Fibroblast of skin of right quadriceps (primary cell): ENCODE data around the gene CSRNP2.
A peak's percentile ranks its signal among the peaks of the same experiment; 100 is the strongest.

Experiments
- DNase-seq: peaks from one replicate; pipeline ENCODE4 v3.0.0-alpha.2; 2013

The CSRNP2 gene

GRCh38 chr12:51077930-51078329 lies 5.5 kb downstream of the CSRNP2 start:
- DNase-seq: peak; percentile 14

DNA sequence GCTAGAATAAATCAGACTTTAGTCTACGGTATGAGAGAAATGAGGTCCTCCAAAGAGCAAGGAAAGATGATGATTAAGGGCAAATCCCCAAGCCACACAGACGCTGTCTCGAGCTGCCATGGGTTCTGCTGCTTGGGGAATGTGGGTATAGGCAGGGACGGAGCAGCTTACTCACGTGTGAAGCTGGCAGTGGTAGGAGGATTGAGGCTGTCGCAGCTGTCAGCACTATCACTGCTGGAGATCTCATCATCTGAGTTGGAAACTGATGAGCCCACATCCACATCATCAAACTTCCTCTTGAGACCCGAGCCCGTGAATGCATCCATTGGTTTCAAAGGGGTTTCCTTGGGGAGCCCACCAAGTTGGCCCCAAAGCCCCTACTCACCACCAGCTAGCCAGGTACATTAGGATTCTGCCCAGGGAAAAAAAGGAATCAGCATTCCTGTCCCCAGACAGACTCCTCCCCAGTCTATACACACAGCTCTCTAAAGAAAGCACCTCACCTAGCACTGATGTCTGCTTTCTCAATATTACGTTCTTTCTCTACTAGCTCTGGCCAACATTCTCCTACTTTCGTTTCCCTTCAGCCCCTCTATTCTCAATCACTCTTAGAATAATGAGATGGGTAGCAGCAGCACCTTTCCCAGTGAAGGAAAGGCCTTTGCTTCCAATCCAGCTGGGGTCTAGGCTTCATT lies 7.0 kb downstream of the CSRNP2 start:
- no peak for DNase-seq

- DNase-seq: no peak
These were observed 8.0 kb downstream of the CSRNP2 start for GRCh38 chr12:51075390-51075789.

GRCh38 chr12:51071663-51072062 lies 11.7 kb downstream of the CSRNP2 start:
- DNase-seq: no peak

DNA sequence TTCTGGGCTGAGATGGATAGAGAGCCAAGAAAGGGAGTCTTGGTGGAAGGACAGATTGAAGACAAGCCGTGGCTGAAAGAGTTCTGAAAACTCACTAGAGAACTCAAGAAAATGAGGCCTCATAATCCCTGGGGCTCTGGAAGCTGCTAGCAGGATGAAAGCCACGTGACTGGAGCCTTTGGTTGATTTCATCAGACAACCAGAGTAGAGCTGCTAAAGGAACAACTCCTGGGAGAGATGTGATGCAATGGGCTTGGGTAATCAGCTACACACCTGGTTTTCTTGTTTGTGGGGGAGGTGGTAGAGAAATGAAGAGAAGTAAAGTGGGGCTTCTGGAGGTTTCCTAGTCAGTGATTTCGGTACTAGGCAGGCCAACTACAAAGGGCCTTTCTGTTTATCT lies 13.4 kb downstream of the CSRNP2 start:
- peak; percentile 56 for DNase-seq

DNA sequence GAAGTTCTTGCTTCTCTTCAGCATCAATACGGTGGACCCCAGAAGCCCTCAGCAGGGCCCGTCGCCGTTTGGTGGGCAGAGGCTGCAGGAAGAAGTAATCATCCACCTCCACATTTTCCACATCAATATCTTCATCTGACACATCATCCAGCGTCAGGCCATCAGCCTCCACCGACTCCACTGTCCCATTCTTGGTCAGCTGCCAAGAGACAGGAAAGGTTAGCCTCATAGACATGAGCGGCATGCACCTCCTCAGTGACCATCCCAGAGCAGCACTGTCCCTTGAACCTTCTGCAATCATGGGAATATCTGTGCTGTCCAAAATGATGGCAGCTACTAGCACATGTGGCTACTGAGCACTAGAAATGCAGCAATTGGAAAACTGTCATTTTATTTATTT lies 15.6 kb downstream of the CSRNP2 start:
- no peak for DNase-seq

DNA sequence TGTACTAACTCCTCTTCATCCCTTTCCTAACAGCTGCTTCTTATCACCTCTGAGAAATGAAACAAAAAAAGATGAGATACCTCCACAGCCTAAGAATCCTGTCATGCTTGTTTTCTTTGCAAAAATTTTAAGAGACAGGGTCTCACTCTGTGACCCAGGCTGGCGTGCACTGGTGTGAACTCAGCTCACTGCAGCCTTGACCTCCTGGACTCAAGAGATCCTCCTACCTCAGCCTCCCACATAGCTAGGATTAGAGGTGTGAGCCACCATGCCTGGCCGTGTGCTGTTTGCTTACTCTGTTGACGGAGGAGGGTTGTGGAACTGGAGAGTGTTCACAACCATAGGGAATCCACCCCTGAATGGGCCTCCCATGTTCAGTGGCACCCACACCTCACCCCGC lies 16.2 kb downstream of the CSRNP2 start:
- DNase-seq: no peak

- DNase-seq: no peak
These were observed 17.9 kb downstream of the CSRNP2 start for GRCh38 chr12:51065530-51065929.

DNA sequence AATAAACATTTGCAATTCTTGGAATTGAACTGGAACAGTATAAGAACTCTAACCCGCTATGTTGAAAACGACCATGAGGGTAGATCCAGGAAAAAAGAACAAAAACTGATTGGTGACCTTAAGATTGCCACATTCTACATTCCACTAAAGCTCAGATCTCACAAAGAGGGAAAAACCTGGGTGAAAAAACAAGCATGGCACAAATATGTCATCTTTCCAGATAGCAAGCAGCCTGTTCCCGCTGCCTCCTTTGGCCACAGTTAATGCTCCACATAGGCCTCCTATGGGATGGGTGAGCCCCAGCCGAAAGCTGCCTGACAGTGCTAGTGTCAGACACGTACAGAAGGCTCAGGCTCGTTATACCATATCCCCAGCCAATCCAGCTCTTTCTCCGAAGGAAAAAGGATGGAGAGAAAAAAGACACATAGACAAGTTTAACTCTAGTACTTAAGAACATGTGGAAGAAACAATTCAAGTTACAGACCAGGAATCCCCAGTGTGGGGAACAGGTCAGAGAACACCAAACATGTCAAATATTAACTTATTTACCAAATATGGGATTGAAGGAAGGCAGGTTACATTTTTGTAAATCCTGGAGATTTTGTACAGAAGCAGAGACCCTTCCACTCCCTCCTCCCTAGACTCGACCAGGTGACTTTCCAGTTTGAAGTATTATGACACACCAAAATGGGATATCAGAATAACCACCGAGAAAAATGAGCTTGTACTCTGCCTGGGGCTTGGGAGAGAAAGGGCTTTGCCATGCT lies 20.6 kb downstream of the CSRNP2 start:
- DNase-seq: no peak

DNA sequence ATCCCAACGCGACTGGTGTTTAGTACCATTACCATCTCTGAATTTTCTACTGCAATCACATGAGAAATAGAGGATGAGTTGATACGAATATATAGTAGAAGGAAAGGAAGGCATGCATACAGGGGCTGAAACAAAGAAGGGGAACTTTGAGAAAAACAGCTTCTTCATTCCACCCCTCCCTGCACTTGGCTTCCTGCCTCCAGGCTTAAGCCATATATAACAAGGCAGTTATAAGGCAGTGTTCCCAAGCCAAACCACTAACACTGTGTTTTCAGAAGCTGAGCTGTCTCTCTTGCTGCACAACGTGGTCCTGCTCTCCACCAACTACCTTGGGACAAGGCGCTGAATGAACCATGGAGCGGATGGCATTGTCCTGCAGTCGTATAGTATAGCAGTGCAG lies 24.3 kb downstream of the CSRNP2 start:
- no peak for DNase-seq

DNA sequence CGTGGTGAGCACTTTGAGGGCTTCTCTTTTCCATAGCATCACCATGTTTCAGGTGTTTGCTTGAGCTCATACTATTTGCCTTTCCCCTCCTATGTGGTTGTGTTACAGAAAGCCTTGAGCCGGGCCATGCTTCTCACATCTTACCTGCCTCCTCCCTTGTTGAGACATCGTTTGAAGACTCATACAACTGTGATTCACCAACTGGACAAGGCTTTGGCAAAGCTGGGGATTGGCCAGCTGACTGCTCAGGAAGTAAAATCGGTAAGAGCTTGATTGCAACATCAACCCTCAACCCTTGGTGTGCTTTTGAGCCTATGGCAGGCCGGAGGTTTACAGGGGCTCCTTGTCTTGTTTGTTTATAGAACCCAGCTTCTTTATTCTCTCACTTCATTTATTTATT lies 27.2 kb downstream of the CSRNP2 start:
- peak; percentile 11 for DNase-seq

DNA sequence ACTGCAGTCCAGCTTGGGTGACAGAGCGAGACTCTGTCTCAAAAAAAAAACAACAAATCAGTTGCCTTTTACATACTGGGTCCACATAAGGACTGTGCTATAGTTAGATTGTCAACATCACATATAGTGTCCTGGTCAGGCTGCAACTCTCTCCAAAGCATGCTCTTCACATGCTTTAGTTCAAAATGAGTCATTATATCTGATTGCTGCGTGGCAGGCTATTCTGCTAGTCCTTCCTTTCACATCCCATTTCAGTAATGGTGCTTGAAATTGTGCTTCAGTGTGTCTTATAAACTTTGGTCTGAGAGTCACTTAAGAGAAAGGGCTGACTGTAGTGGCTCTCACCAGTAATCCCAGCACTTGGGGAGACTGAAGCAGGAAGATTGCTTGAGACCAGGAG lies 28.3 kb downstream of the CSRNP2 start:
- DNase-seq: no peak

DNA sequence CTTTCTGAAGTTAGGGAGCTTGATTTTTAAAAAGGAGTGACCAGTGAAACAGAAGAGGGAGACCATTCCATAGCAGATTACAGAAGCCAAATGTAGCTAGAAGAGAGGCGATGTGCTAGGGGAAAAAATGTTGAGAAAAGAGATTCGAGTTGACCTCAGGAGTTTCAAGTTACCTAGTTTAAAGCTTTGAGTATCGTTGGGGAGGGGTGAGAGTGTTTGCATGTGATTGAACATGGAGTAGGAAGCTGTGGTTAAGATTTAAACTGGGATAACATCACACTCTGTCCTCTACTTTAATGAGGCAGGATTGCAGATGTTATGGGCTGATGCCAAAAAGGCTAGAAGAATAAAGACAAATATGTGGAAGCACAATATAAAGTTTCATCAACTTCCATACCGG lies 31.6 kb downstream of the CSRNP2 start:
- DNase-seq: no peak

DNA sequence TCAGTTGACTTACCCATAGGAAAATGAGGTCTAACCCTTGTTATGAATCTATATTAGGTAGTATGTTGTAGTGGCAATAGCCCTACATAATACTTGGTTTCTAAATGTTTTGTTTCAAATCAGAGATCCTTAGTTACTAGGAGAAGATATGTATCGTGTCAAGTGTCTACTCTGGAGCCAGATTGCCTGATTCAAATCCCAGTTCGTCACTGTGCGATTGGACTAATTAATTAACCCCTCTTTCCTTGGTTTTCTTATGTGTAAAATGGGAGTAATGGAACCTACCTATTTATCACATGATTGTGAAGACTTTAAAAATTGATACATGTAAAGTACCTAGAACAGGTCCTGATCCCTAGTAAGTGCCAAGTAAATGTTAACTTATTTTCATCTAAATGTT lies 33.9 kb downstream of the CSRNP2 start:
- no peak for DNase-seq

DNA sequence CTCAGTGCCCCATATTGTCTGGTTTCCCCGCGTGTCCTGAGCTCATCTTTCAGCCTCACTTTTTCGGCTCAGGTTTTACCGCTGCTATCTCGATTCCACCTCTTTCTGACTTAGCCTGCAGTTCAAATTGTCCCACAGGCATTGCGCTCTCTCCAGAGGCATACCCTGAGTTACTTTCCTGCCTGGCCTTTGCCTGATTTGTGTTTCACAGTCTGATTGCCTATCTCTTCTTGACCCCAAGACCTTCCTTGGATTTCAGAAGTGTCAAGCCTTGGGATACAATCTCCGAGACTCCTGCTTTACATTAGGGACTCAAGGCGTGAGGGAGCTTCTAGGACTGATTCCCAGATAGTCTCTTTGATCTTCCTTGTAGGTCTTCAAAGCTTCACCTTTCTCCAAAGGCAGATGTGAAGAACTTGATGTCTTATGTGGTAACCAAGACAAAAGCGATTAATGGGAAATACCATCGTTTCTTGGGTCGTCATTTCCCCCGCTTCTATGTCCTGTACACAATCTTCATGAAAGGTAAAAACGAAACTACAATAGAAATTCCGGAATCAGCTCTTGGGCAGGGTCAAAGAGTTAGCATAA lies 34.6 kb downstream of the CSRNP2 start:
- DNase-seq: no peak

- peak; percentile 98 for DNase-seq
These were observed 35.5 kb downstream of the CSRNP2 start, which contains the start of gene LETMD1 for GRCh38 chr12:51047655-51048540. Gene LETMD1, plus strand, starts transcription at chr12:51048327. Its CDS starts 30 bp downstream, at chr12:51048357.

- DNase-seq: no peak
These were observed 47.1 kb downstream of the CSRNP2 start for GRCh38 chr12:51036279-51036678.

GRCh38 chr12:51033457-51034089 lies 49.8 kb downstream of the CSRNP2 start:
- DNase-seq: no peak

- DNase-seq: no peak
These were observed 50.3 kb downstream of the CSRNP2 start for GRCh38 chr12:51033048-51033447.

- no peak for DNase-seq
These were observed 54.6 kb downstream of the CSRNP2 start for GRCh38 chr12:51028813-51029150.

DNA sequence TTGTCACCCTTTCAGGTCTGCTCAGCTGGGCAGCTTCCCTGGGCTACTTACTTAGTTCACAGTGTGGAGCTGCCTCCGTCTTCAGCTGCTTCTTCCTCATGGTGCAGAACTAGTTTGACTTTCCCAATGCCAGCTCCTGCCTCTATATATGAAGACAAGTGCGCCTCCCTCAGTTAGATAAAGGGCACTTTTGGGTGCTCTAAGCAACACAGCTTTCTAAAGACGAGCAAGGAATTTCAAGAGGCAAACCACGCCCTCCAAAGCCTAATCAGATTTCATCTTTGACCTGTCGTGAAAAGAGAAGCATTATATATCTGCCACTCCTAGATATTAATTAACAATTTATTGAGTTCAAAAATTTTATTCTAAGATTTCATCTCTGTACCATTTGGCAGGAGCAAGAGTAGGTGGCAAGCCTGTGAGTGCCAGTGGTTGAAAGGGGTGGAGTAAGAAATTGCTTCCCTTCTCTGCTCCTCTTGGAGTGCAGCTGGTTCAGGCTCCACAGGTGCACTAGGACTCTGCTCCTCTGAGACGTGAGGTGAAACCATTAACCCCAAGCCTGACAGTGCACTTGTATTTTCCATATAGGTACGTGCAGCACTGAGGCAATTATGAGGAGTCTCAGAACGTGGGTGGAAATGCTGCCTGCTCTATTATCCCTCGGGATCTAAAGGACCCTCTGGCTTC lies 55.1 kb downstream of the CSRNP2 start:
- DNase-seq: peak; percentile 46

DNA sequence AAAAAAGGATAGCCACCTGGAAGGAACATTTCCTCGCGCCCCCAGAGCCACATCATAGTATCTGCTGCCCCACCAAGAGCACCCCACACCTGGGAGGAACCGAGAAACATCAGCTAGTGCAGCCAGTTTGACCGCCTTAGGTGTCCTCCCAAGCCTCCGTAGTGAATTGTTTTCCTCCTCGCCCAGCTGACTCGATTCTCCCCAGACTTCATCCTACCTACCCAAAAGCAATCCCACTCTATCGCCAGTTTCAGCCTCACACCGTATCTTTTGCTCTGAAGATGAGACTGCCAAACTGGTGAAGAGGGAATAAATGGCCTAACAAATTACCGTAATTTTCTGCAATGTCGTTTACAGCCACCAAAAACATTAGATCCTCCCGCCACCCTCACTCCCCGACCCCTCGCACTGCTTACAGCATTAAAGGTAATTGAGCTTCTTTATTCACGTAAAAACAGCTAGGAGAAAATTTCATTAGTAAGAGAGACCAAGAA lies 56.0 kb downstream of the CSRNP2 start:
- no peak for DNase-seq
